Gastrocnemius medialis (tissue), 4 donors: ENCODE results near the gene CRYBG1. TPM values are rescaled to one million over a fixed set of nuclear protein-coding genes. Genes with fewer than 3 reads are reported as not detected.

ENCODE experiments used
- ATAC-seq, 2 donors: fragments of 150-250 bp; one replicate each; pipeline ENCODE4 v1.9.1; 2016
- DNase-seq, 2 donors: peaks; one replicate each; pipeline ENCODE4 v3.0.0-alpha.2; 2019
- H3K27ac ChIP-seq, 4 donors: fragments of 200-600 bp; sonication (generic); 1 replicate in 1 of 4; 2 replicates in 3 of 4; pipeline ENCODE4 v1.5.1; 2016 to 2018; ENCODE audit warnings: mild to moderate bottlenecking in 2 of 4, moderate library complexity in 1 of 4
- H3K27me3 ChIP-seq, 3 donors: fragments of 200-600 bp; sonication (generic) in 2 of 3; 1 replicate in 1 of 3; 2 replicates in 2 of 3; pipeline versions ENCODE4 v1.5.1 to v1.6.0; 2016 to 2019; ENCODE audit warnings: mild to moderate bottlenecking in 1 of 3, moderate library complexity in 1 of 3
- H3K36me3 ChIP-seq, 2 donors: fragments of 200-600 bp; sonication (generic) in 1 of 2; one replicate each; pipeline ENCODE4 v1.5.1; 2017 to 2018
- H3K4me1 ChIP-seq, 2 donors: fragments of 200-600 bp; sonication (generic) in 1 of 2; one replicate each; pipeline ENCODE4 v1.5.1; 2016 to 2017; ENCODE audit warnings: mild to moderate bottlenecking in 2 of 2
- H3K4me3 ChIP-seq, 4 donors: fragments of 200-600 bp; sonication (generic) in 3 of 4; 1 replicate in 1 of 4; 2 replicates in 3 of 4; pipeline ENCODE4 v1.5.1; 2016 to 2019; ENCODE audit warnings: mild to moderate bottlenecking in 2 of 4
- H3K9me3 ChIP-seq, 3 donors: fragments of 200-600 bp; sonication (generic) in 2 of 3; 1 replicate in 1 of 3; 2 replicates in 2 of 3; pipeline ENCODE4 v1.5.1; 2016 to 2019
- POLR2A ChIP-seq, 2 donors: fragments of 450-650 bp; IDR thresholded peaks; one replicate each; pipeline ENCODE4 v1.6.1; 2017; ENCODE audit warnings: antibody characterized with exemption in 2 of 2, mild to moderate bottlenecking in 2 of 2, moderate library complexity in 2 of 2
- in situ Hi-C, 4 donors: fragments of 200-750 bp; cut with MboI; loops; one replicate each; pipeline versions ENCODE4 v1.15.0 to v1.8.0; 2017; ENCODE audit warnings: low sequenced_read_pairs in 4 of 4
- intact Hi-C: fragments of 100-400 bp; cut with DNase I; formaldehyde crosslinking; loops from one replicate; pipeline ENCODE4 v1.15.1; 2023; ENCODE audit warnings: low total_unique reads
- total RNA-seq, 4 donors: library from RNA; depleted of rRNA; stranded (reverse); fragments of >200 nt; gene quantifications; one replicate each; pipeline versions ENCODE4 v1.1.0 to v1.2.3, GENCODE V29; 2016
- TF ChIP-seq, protein P1 (sequence below), 5 experiments: fragments of 450-650 bp in 3 of 5; fragments of 200-600 bp in 2 of 5; sonication (generic) in 2 of 5; IDR thresholded peaks in 4 of 5; conservative IDR thresholded peaks in 1 of 5; 1 replicate in 4 of 5; 2 replicates in 1 of 5; pipeline ENCODE4 v1.5.1; 2016 to 2019; ENCODE audit warnings: antibody characterized with exemption in 5 of 5, mild to moderate bottlenecking in 3 of 5, moderate library complexity in 3 of 5

The CRYBG1 gene
- total RNA-seq, 4 donors from 2014 or later: 0.98 to 1.5 (median 1.1) TPM

DNA sequence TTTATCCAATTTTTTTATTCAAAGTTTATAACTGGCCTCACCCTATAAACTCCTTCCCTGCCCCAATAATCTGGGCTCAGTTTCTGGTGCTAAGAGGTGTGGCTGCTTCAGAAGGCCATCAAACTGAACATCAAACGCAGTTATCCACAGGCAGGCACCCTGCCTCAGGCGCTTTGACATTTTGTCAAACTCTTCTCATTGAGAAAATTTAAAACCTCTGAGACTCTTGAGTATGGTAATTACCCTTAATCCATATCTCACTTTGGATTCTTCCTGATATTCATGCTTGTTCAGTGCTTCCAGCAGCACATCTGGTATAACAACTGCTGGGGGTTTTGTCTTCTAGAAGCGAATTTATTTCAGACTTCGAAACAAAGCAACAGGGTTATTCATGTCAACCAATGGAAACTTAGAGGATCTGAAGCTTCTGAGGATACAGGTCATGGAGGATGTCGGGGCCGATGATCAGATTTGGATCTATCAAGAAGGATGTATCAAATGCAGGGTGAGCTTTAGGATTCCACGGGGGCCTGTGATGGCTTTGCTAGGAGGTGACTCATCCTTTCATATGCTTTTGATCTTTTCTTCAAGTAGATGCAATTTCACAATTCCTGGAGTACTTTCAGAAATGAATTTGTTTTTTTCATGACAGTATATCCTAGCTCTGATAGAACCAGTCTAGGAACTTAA lies 200.6 kb downstream of the CRYBG1 start:
- Histone ChIP-seq H3K36me3 (no peaks in the 10 kb centered on the region), H3K4me1 (peaks cover 0 to 11% of the 10 kb centered on the region in 2 donors), H3K9me3 (no peaks in the 10 kb centered on the region), H3K27me3 (no peaks in the 10 kb centered on the region), H3K4me3 (no peak overlapping the region), H3K27ac (no peak overlapping the region)
- intact Hi-C loops (no loop called here), in situ Hi-C loops (loop anchor here (10.0 to 25.0 kb wide), 4 partner anchors 216 to 1124 kb away; partner anchors contain the start of gene ATG5 (in 1 of the 4))
- DNase-seq (no peak), ATAC-seq (no peak)
- no peak for TF ChIP-seq POLR2A (IDR thresholded peaks at IDR 0.05)
- TF ChIP-seq, protein P1, sequence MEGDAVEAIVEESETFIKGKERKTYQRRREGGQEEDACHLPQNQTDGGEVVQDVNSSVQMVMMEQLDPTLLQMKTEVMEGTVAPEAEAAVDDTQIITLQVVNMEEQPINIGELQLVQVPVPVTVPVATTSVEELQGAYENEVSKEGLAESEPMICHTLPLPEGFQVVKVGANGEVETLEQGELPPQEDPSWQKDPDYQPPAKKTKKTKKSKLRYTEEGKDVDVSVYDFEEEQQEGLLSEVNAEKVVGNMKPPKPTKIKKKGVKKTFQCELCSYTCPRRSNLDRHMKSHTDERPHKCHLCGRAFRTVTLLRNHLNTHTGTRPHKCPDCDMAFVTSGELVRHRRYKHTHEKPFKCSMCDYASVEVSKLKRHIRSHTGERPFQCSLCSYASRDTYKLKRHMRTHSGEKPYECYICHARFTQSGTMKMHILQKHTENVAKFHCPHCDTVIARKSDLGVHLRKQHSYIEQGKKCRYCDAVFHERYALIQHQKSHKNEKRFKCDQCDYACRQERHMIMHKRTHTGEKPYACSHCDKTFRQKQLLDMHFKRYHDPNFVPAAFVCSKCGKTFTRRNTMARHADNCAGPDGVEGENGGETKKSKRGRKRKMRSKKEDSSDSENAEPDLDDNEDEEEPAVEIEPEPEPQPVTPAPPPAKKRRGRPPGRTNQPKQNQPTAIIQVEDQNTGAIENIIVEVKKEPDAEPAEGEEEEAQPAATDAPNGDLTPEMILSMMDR (IDR thresholded peaks at IDR 0.05 in 4 of 5, conservative IDR thresholded peaks at IDR 0.05 in 1 of 5): no peak

- H3K27ac ChIP-seq: no peak overlapping the region
- H3K4me1 ChIP-seq: peaks cover 0 to 11% of the 10 kb centered on the region in 2 donors
- DNase-seq: no peak
- H3K27me3 ChIP-seq: no peaks in the 10 kb centered on the region
- intact Hi-C loops (no loop called here), in situ Hi-C loops (loop anchor here (10.0 to 25.0 kb wide), 4 partner anchors 217 to 1125 kb away; partner anchors contain the start of gene ATG5 (in 1 of the 4))
- TF ChIP-seq, protein P1 (IDR thresholded peaks at IDR 0.05 in 4 of 5, conservative IDR thresholded peaks at IDR 0.05 in 1 of 5): no peak
- TF ChIP-seq POLR2A (IDR thresholded peaks at IDR 0.05): no peak
- no peaks in the 10 kb centered on the region for H3K36me3 ChIP-seq
- no peak for ATAC-seq
- H3K4me3 ChIP-seq: no peak overlapping the region
- no peaks in the 10 kb centered on the region for H3K9me3 ChIP-seq
Observed at GRCh38 chr6:106561686-106562405, 201.3 kb downstream of the CRYBG1 start.

- in situ Hi-C loops (loop anchor here (10.0 to 25.0 kb wide), 4 partner anchors 219 to 1126 kb away; partner anchors contain the start of gene ATG5 (in 1 of the 4)), intact Hi-C loops (no loop called here)
- H3K27ac ChIP-seq: peak overlapping the region in 1 of 4 donors; percentile 26
- peaks cover 0 to 11% of the 10 kb centered on the region in 2 donors for H3K4me1 ChIP-seq
- H3K4me3 ChIP-seq: no peak overlapping the region
- TF ChIP-seq POLR2A (IDR thresholded peaks at IDR 0.05): no peak
- TF ChIP-seq, protein P1 (IDR thresholded peaks at IDR 0.05 in 4 of 5, conservative IDR thresholded peaks at IDR 0.05 in 1 of 5): no peak
- ATAC-seq: no peak
- DNase-seq: no peak
- H3K27me3 ChIP-seq: no peaks in the 10 kb centered on the region
- H3K9me3 ChIP-seq: no peaks in the 10 kb centered on the region
- H3K36me3 ChIP-seq: no peaks in the 10 kb centered on the region
Observed at GRCh38 chr6:106563614-106564013, 203.1 kb downstream of the CRYBG1 start.

DNA sequence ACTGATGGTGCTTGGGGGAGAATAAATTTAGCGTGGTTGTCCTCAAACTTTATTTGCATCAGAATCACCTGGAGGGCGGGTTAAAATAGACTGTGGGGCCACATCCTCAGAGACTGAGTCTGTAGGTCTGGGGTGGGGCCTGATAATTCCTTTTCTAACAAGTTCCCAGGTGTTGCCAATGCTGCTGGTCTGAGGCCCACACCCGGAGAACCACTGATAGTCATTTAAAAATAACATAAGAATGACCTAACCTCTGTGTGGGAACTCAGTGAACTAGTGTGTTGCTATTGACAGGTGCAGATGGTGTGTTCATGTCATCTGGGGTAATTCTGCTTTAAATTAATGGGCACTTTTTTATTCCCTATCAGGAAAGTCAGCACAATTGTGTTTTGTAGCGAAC lies 204.0 kb downstream of the CRYBG1 start:
- TF ChIP-seq, protein P1 (IDR thresholded peaks at IDR 0.05 in 4 of 5, conservative IDR thresholded peaks at IDR 0.05 in 1 of 5): no peak
- TF ChIP-seq POLR2A (IDR thresholded peaks at IDR 0.05): no peak
- H3K27me3 ChIP-seq: no peaks in the 10 kb centered on the region
- H3K36me3 ChIP-seq: no peaks in the 10 kb centered on the region
- no peak overlapping the region for H3K4me3 ChIP-seq
- intact Hi-C loops: no loop called here
- peaks cover 0 to 11% of the 10 kb centered on the region in 2 donors for H3K4me1 ChIP-seq
- in situ Hi-C loops: loop anchor here (10.0 to 25.0 kb wide), 4 partner anchors 220 to 1127 kb away; partner anchors contain the start of gene ATG5 (in 1 of the 4)
- ATAC-seq (peak; percentile 59 to 62), DNase-seq (no peak)
- no peaks in the 10 kb centered on the region for H3K9me3 ChIP-seq
- peak overlapping the region in 1 of 4 donors; percentile 26 for H3K27ac ChIP-seq
